Sigmoid colon (tissue), 4 donors: ENCODE results near the gene CAPZA2.
"Not testable (repeated sequence)": the region's sequence is repeated elsewhere in the genome, so short reads cannot be mapped to it uniquely, and the experiment has no call there.

Experiments
- EP300 ChIP-seq, 4 donors: sonication (generic); formaldehyde crosslinking; IDR thresholded peaks; one replicate each; pipeline ENCODE4 v1.6.1; 2017; ENCODE audit warnings: antibody characterized with exemption in 4 of 4
- TF ChIP-seq, protein P1 (sequence below), 4 experiments: fragments of 450-650 bp in 3 of 4; fragments of 200-600 bp in 1 of 4; IDR thresholded peaks; one replicate each; pipeline ENCODE4 v1.5.1; 2016 to 2019; ENCODE audit warnings: antibody characterized with exemption in 4 of 4, mild to moderate bottlenecking in 3 of 4, moderate library complexity in 2 of 4

DNA sequence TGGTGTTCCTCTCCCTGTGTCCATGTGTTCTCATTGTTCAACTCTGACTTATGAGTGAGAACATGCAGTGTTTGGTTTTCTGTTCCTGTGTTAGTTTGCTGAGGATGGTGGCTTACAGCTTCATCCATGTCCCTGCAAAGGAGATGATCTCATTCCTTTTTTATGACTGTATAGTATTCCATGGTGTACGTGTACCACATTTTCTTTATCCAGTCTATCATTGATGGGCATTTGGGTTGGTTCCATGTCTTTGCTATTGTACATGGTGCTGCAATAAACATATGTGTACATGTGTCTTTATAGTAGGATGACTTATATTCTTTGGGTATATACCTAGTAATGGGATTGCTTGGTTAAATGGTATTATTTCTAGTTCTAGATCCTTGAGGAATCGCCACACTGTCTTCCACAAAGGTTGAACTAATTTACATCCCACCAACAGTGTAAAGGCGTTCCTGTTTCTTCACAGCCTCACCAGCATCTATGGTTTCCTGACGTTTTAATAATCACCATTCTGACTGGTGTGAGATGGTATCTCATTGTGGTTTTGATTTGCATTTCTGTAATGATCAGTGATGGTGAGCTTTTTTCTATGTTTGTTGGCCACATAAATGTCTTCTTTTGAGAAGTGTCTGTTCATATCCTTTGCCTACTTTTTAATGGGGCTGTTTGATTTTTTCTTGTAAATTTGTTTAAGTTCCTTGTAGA, 99.7 kb downstream of the CAPZA2 start:
- TF ChIP-seq, protein P1, sequence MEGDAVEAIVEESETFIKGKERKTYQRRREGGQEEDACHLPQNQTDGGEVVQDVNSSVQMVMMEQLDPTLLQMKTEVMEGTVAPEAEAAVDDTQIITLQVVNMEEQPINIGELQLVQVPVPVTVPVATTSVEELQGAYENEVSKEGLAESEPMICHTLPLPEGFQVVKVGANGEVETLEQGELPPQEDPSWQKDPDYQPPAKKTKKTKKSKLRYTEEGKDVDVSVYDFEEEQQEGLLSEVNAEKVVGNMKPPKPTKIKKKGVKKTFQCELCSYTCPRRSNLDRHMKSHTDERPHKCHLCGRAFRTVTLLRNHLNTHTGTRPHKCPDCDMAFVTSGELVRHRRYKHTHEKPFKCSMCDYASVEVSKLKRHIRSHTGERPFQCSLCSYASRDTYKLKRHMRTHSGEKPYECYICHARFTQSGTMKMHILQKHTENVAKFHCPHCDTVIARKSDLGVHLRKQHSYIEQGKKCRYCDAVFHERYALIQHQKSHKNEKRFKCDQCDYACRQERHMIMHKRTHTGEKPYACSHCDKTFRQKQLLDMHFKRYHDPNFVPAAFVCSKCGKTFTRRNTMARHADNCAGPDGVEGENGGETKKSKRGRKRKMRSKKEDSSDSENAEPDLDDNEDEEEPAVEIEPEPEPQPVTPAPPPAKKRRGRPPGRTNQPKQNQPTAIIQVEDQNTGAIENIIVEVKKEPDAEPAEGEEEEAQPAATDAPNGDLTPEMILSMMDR (IDR thresholded peaks at IDR 0.05), result not testable (repeated sequence)
- TF ChIP-seq EP300 (IDR thresholded peaks at IDR 0.05), result not testable (repeated sequence)
